ENCODE results near the gene SLC36A4. TPM values are rescaled to one million over a fixed set of nuclear protein-coding genes. Genes with fewer than 3 reads are reported as not detected.

Gene SLC36A4
- total and polyA plus RNA-seq, 2 of the 4 experiments (the other 2 are of a cell fraction): 9.2 to 13.1 TPM

GRCh38 chr11:93166862-93167261 is 30.9 kb downstream of the SLC36A4 start:
- no peaks in the 10 kb centered on the region for H3K27me3 ChIP-seq (ENCODE audit: control insufficient read depth, insufficient read depth, low read length)
- BruUV-seq (replicated peaks): no TSS peak
- POLR2A ChIA-PET (ENCODE audit: unreplicated experiment): no interaction called here
- H2AK9ac ChIP-seq (replicated peaks; ENCODE audit: low read depth, low read length, poor library complexity): no peak overlapping the region
- no peak overlapping the region for H2AK5ac ChIP-seq (ENCODE audit: low read depth, low read length)
- no peaks in the 10 kb centered on the region; the same call in none of the 2 replicates for H3K9me1 ChIP-seq (ENCODE audit: insufficient read depth, low read length)
- no peak overlapping the region for H2AFZ ChIP-seq (replicated peaks; ENCODE audit: low read length, poor library complexity)
- peaks cover 9% of the 10 kb centered on the region for H3K36me3 ChIP-seq (ENCODE audit: control insufficient read depth, insufficient read depth, low read length)
- H3K23ac ChIP-seq (ENCODE audit: low read depth, low read length): no peak overlapping the region
- H3K4me1 ChIP-seq (ENCODE audit: control insufficient read depth, insufficient read depth, low read length): no peaks in the 10 kb centered on the region
- no peak overlapping the region for H3K56ac ChIP-seq (ENCODE audit: extremely low read depth, insufficient read depth, low read length)
- ATAC-seq (ENCODE audit: low read depth): no peak
- no peak overlapping the region for H2BK120ac ChIP-seq (ENCODE audit: low read depth, low read length)
- H3K4me3 ChIP-seq (ENCODE audit: insufficient read depth, low read depth, low read length): no peak overlapping the region
- no peaks in the 10 kb centered on the region for H3K79me1 ChIP-seq (ENCODE audit: low read depth in 1 of 2, low read length in 2 of 2)
- no peak overlapping the region for H4K91ac ChIP-seq (ENCODE audit: insufficient read depth, low read depth, low read length)
- dilution Hi-C loops (cut with HindIII; ENCODE audit: low sequenced_read_pairs, unreplicated experiment): no loop called here
- intact Hi-C loops (cut with micrococcal nuclease): no loop called here
- H2BK5ac ChIP-seq (ENCODE audit: low read depth, low read length, poor library complexity, severe bottlenecking): no peak overlapping the region
- H3K9ac ChIP-seq (ENCODE audit: low read depth, low read length): no peak overlapping the region
- no peaks in the 10 kb centered on the region for H4K20me1 ChIP-seq (ENCODE audit: insufficient read depth, low read length)
- H2BK15ac ChIP-seq (ENCODE audit: low read depth, low read length): no peak overlapping the region
- no peak overlapping the region for H3K27ac ChIP-seq (ENCODE audit: insufficient read depth, low read length)
- TF ChIP-seq USF2 (IDR thresholded peaks at IDR 0.05; ENCODE audit: low read depth, low read length) (no peak), RCOR1 (IDR thresholded peaks at IDR 0.05; ENCODE audit: insufficient replicate concordance, low read length) (no peak), BHLHE40 (IDR thresholded peaks at IDR 0.05; ENCODE audit: low read depth, low read length) (no peak), POLR2A (IDR thresholded peaks at IDR 0.05; ENCODE audit: low read depth, low read length) (no peak), RAD21 (IDR thresholded peaks at IDR 0.05; ENCODE audit: low read length) (no peak), NFE2L2 (IDR thresholded peaks at IDR 0.05; ENCODE audit: low read depth, low read length) (no peak), FOS (IDR thresholded peaks at IDR 0.05; ENCODE audit: low read depth, low read length) (no peak), MXI1 (IDR thresholded peaks at IDR 0.05; ENCODE audit: borderline replicate concordance, low read depth, low read length) (no peak), CHD1 (IDR thresholded peaks at IDR 0.05; ENCODE audit: low read depth, low read length) (no peak), SMC3 (IDR thresholded peaks at IDR 0.05; ENCODE audit: low read depth, low read length) (no peak), MAFK (IDR thresholded peaks at IDR 0.05; ENCODE audit: low read depth, low read length) (no peak)
- TF ChIP-seq, protein P1, sequence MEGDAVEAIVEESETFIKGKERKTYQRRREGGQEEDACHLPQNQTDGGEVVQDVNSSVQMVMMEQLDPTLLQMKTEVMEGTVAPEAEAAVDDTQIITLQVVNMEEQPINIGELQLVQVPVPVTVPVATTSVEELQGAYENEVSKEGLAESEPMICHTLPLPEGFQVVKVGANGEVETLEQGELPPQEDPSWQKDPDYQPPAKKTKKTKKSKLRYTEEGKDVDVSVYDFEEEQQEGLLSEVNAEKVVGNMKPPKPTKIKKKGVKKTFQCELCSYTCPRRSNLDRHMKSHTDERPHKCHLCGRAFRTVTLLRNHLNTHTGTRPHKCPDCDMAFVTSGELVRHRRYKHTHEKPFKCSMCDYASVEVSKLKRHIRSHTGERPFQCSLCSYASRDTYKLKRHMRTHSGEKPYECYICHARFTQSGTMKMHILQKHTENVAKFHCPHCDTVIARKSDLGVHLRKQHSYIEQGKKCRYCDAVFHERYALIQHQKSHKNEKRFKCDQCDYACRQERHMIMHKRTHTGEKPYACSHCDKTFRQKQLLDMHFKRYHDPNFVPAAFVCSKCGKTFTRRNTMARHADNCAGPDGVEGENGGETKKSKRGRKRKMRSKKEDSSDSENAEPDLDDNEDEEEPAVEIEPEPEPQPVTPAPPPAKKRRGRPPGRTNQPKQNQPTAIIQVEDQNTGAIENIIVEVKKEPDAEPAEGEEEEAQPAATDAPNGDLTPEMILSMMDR (conservative IDR thresholded peaks at IDR 0.05; ENCODE audit: low read depth, low read length): no peak
- in situ Hi-C loops (cut with MboI; ENCODE audit: low sequenced_read_pairs): loop anchor here (5.0 kb wide), 1 partner anchor 220 kb away; no protein-coding TSS in a partner anchor
- no peaks in the 10 kb centered on the region for H3K9me3 ChIP-seq (ENCODE audit: control insufficient read depth, insufficient read depth, low read length)
- no peak overlapping the region for H2BK20ac ChIP-seq (ENCODE audit: low read depth, low read length)
- H3K14ac ChIP-seq (replicated peaks; ENCODE audit: low read depth, low read length): no peak overlapping the region; the same call in 1 of the 2 replicates
- H3K18ac ChIP-seq (ENCODE audit: low read depth, low read length): no peak overlapping the region
- no peak for DNase-seq
- no peak overlapping the region for H4K5ac ChIP-seq (ENCODE audit: low read depth, low read length)
- H4K8ac ChIP-seq (ENCODE audit: low read depth in 2 of 2, low read length in 2 of 2): no peak overlapping the region
- H3K4ac ChIP-seq (ENCODE audit: low read depth, low read length): no peak overlapping the region
- CTCF ChIA-PET: no interaction called here
- H3K4me2 ChIP-seq (ENCODE audit: low read depth, low read length): no peak overlapping the region
- no CpG with 5 or more reads among the region's 2 CpGs for WGBS, 2 experiments (ENCODE audit: extremely low coverage in 2 of 2, insufficient read length in 1 of 2)

Measured in IMR-90 (cell line).